A673 (cell line): ENCODE data around the gene GRAMD1B. TPM values are rescaled to one million over a fixed set of nuclear protein-coding genes. Genes with fewer than 3 reads are reported as not detected.

ENCODE experiments used
- BruUV-seq: library from RNA; stranded (reverse); fragments of 400-500 nt; replicated peaks from 2 replicates; lab custom pipeline; 2021; lab: Mats Ljungman, UMichigan
- CTCF ChIA-PET: fragments of 300-600 bp; sonication (Branson Sonifier 250); formaldehyde crosslinking; loops from one replicate; lab custom pipeline; 2022; ENCODE audit warnings: antibody characterized with exemption; lab: Charles Lee
- POLR2A ChIA-PET: fragments of 300-600 bp; sonication (Branson Sonifier 250); formaldehyde crosslinking; loops from one replicate; lab custom pipeline; 2022; ENCODE audit warnings: antibody characterized with exemption; ENCODE audit not compliant: low non-redundant PET; lab: Charles Lee
- DNase-seq: peaks from one replicate; pipeline ENCODE4 v3.0.0-alpha.2; 2015; ENCODE audit warnings: low spot score
- H3K27ac ChIP-seq: fragments of 200-600 bp; sonication (generic); 2 replicates; pipeline ENCODE4 v1.5.1; 2016; ENCODE audit warnings: mixed run types, low read depth, mild to moderate bottlenecking, mixed read lengths, antibody characterized with exemption, low read length; ENCODE audit not compliant: poor library complexity, severe bottlenecking
- H3K27me3 ChIP-seq: fragments of 200-600 bp; sonication (generic); replicated peaks from 2 replicates; pipeline ENCODE4 v1.6.1; 2017; ENCODE audit warnings: mixed run types, low read depth, mild to moderate bottlenecking, mixed read lengths, antibody characterized with exemption, low read length; ENCODE audit not compliant: insufficient read depth, poor library complexity
- H3K36me3 ChIP-seq: fragments of 200-600 bp; sonication (generic); 2 replicates; pipeline ENCODE4 v1.6.1; 2016; ENCODE audit warnings: mixed run types, mild to moderate bottlenecking, mixed read lengths, antibody characterized with exemption, low read length; ENCODE audit not compliant: insufficient read depth, poor library complexity, severe bottlenecking
- H3K4me1 ChIP-seq: fragments of 200-600 bp; sonication (generic); 2 replicates; pipeline ENCODE4 v1.6.1; 2017; ENCODE audit warnings: mixed run types, mild to moderate bottlenecking, mixed read lengths, antibody characterized with exemption, low read length; ENCODE audit not compliant: insufficient read depth, poor library complexity, severe bottlenecking
- H3K4me3 ChIP-seq: fragments of 200-600 bp; sonication (generic); 2 replicates; pipeline ENCODE4 v1.5.1; 2016; ENCODE audit warnings: low read depth, mixed run types, mild to moderate bottlenecking, mixed read lengths, low read length; ENCODE audit not compliant: poor library complexity, severe bottlenecking
- H3K9me3 ChIP-seq: fragments of 200-600 bp; sonication (generic); 2 replicates; pipeline ENCODE4 v1.6.1; 2016; ENCODE audit warnings: mixed run types, low read depth, mild to moderate bottlenecking, mixed read lengths, antibody characterized with exemption, low read length; ENCODE audit not compliant: poor library complexity, severe bottlenecking
- EZH2 ChIP-seq: fragments of 200-600 bp; sonication (generic); IDR thresholded peaks from 2 replicates; pipeline ENCODE4 v1.6.1; 2017; ENCODE audit warnings: borderline replicate concordance, low read depth, mild to moderate bottlenecking, mixed read lengths, antibody characterized with exemption, low read length; ENCODE audit not compliant: poor library complexity, severe bottlenecking
- intact Hi-C: fragments of 100-400 bp; cut with micrococcal nuclease; formaldehyde crosslinking; loops from one replicate; pipeline ENCODE4 v1.10.0; 2022; ENCODE audit not compliant: unreplicated experiment
- total RNA-seq: library from RNA; stranded (reverse); gene quantifications from 2 replicates; pipeline ENCODE4 v1.2.3, GENCODE V29; 2021
- TF ChIP-seq, protein P1 (sequence below): fragments of 300-800, 200-600 bp; sonication (generic); conservative IDR thresholded peaks from 2 replicates; pipeline ENCODE4 v1.5.1; 2017; ENCODE audit warnings: low read depth, mild to moderate bottlenecking, antibody characterized with exemption, low read length, moderate library complexity, mixed read lengths

Gene GRAMD1B
- total RNA-seq, 1 experiment from 2014 or later, result 13.0 TPM

- POLR2A ChIA-PET, result no interaction called here
- no peak for TF ChIP-seq EZH2
- TF ChIP-seq, protein P1, sequence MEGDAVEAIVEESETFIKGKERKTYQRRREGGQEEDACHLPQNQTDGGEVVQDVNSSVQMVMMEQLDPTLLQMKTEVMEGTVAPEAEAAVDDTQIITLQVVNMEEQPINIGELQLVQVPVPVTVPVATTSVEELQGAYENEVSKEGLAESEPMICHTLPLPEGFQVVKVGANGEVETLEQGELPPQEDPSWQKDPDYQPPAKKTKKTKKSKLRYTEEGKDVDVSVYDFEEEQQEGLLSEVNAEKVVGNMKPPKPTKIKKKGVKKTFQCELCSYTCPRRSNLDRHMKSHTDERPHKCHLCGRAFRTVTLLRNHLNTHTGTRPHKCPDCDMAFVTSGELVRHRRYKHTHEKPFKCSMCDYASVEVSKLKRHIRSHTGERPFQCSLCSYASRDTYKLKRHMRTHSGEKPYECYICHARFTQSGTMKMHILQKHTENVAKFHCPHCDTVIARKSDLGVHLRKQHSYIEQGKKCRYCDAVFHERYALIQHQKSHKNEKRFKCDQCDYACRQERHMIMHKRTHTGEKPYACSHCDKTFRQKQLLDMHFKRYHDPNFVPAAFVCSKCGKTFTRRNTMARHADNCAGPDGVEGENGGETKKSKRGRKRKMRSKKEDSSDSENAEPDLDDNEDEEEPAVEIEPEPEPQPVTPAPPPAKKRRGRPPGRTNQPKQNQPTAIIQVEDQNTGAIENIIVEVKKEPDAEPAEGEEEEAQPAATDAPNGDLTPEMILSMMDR, result no peak
- BruUV-seq, result no TSS peak
- Histone ChIP-seq H3K9me3 (no peaks in the 10 kb centered on the region), H3K4me1 (no peaks in the 10 kb centered on the region), H3K4me3 (no peak overlapping the region), H3K36me3 (no peaks in the 10 kb centered on the region), H3K27me3 (no peaks in the 10 kb centered on the region), H3K27ac (no peak overlapping the region)
- DNase-seq, result no peak
- intact Hi-C loops, result no loop called here
- CTCF ChIA-PET, result no interaction called here
Measured at GRCh38 chr11:123416566-123416965, 13.5 kb upstream of the GRAMD1B start.

- Histone ChIP-seq H3K27me3 (peaks cover 4% of the 10 kb centered on the region), H3K4me1 (no peaks in the 10 kb centered on the region), H3K9me3 (no peaks in the 10 kb centered on the region), H3K36me3 (no peaks in the 10 kb centered on the region), H3K4me3 (no peak overlapping the region), H3K27ac (no peak overlapping the region)
- DNase-seq, result no peak
- ChIA-PET CTCF (no interaction called here), POLR2A (no interaction called here)
- intact Hi-C loops, result no loop called here
- TF ChIP-seq EZH2, result no peak
- TF ChIP-seq, protein P1, result no peak
- BruUV-seq, result no TSS peak
Measured at GRCh38 chr11:123418351-123419114, 11.5 kb upstream of the GRAMD1B start.

GRCh38 chr11:123419731-123420452, 10.2 kb upstream of the GRAMD1B start:
- BruUV-seq, result no TSS peak
- CTCF ChIA-PET, result no interaction called here

More at GRCh38 chr11:123419731-123420452, 10.2 kb upstream of the GRAMD1B start:
- H3K9me3 ChIP-seq, result no peaks in the 10 kb centered on the region
- no peaks in the 10 kb centered on the region for H3K36me3 ChIP-seq
- peaks cover 4% of the 10 kb centered on the region for H3K27me3 ChIP-seq
- no peaks in the 10 kb centered on the region for H3K4me1 ChIP-seq
- intact Hi-C loops, result no loop called here
- TF ChIP-seq, protein P1, result no peak
- TF ChIP-seq EZH2, result no peak
- no peak overlapping the region for H3K4me3 ChIP-seq
- no peak overlapping the region for H3K27ac ChIP-seq
- no peak for DNase-seq
- POLR2A ChIA-PET, result no interaction called here
